Small intestine (tissue), 7 donors: ENCODE measurements around the gene HMCN2. TPM values are rescaled to one million over a fixed set of nuclear protein-coding genes. Genes with fewer than 3 reads are reported as not detected.

ENCODE experiments used
- DNase-seq, 2 donors: peaks; one replicate each; pipeline versions ENCODE4 v3.0.0 to v3.0.0-alpha.2; 2013
- FAIRE-seq: peaks from 2 replicates; lab custom pipeline; 2012; peaks lifted over from hg19 to GRCh38; lab: Jason Lieb, UNC
- H3K27ac ChIP-seq, 3 donors: one replicate each; pipeline ENCODE4 v1.5.1; 2013; ENCODE audit warnings: low read length in 2 of 3, mild to moderate bottlenecking in 2 of 3, control low read depth in 1 of 3, inconsistent platforms in 1 of 3, low read depth in 1 of 3, moderate library complexity in 1 of 3
- H3K27me3 ChIP-seq, 3 donors: one replicate each; pipeline ENCODE4 v1.6.1; 2013; ENCODE audit warnings: low read length in 3 of 3, inconsistent platforms in 1 of 3; ENCODE audit not compliant: control insufficient read depth in 3 of 3, insufficient read depth in 3 of 3
- H3K36me3 ChIP-seq, 3 donors: one replicate each; pipeline ENCODE4 v1.6.1; 2013; ENCODE audit warnings: low read length in 3 of 3, inconsistent platforms in 1 of 3, low read depth in 1 of 3, mild to moderate bottlenecking in 1 of 3, moderate library complexity in 1 of 3; ENCODE audit not compliant: control insufficient read depth in 3 of 3, insufficient read depth in 2 of 3
- H3K4me1 ChIP-seq, 3 donors: one replicate each; pipeline ENCODE4 v1.6.1; 2013; ENCODE audit warnings: low read length in 2 of 3, inconsistent platforms in 1 of 3, low read depth in 1 of 3, mild to moderate bottlenecking in 1 of 3, moderate library complexity in 1 of 3; ENCODE audit not compliant: control insufficient read depth in 3 of 3, insufficient read depth in 2 of 3
- H3K4me3 ChIP-seq, 3 donors: one replicate each; pipeline ENCODE4 v1.5.1; 2013; ENCODE audit warnings: low read length in 3 of 3, control low read depth in 1 of 3, inconsistent platforms in 1 of 3, low read depth in 1 of 3, mild to moderate bottlenecking in 1 of 3, moderate library complexity in 1 of 3
- H3K9me3 ChIP-seq, 2 donors: one replicate each; pipeline ENCODE4 v1.6.1; 2013; ENCODE audit warnings: low read depth in 1 of 2, low read length in 1 of 2; ENCODE audit not compliant: control insufficient read depth in 2 of 2, insufficient read depth in 1 of 2
- WGBS, 3 donors: extraction: QIAGEN DNeasy Blood & Tissue Kit; methylation state at CpG; one replicate each; pipeline ENCODE4 v1.1.7; 2013; 5-methylcytosine and 5-hydroxymethylcytosine counted together
- polyA plus RNA-seq, 4 donors: library from polyadenylated mRNA; stranded (reverse) in 3 of 4; unstranded in 1 of 4; fragments of 200-250 nt in 3 of 4; fragments of 120-200 nt in 1 of 4; gene quantifications; one replicate each; pipeline versions ENCODE4 v1.2.1 to v1.2.3, GENCODE V29; 2013
- donor health status: healthy with polysubstance abuse.
- donor health status: control.
- donor health status: control.
- donor health status: Bipolar disorder and iron deficiency.
- donor health status: healthy.

The HMCN2 gene
- polyA plus RNA-seq, 4 donors: 1.1 to 19.4 (median 10.6) TPM; not detected in 1

- no peak for FAIRE-seq
- DNase-seq: no peak
- Histone ChIP-seq H3K9me3 (no peaks in the 10 kb centered on the region), H3K27ac (no peak overlapping the region), H3K36me3 (peaks cover 0 to 97% (median 0%) of the 10 kb centered on the region in 3 donors), H3K27me3 (no peaks in the 10 kb centered on the region), H3K4me1 (peaks cover 0 to 8% (median 0%) of the 10 kb centered on the region in 3 donors), H3K4me3 (no peak overlapping the region)
- 80 to 86% (median 85%) methylated on average over 20 to 22 of the region's 22 CpGs for WGBS, 3 donors
Observed at GRCh38 chr9:130463763-130464745, 198.5 kb downstream of the HMCN2 start.

- no peak overlapping the region for H3K27ac ChIP-seq
- 77 to 91% (median 78%) methylated on average over 16 of the region's 16 CpGs for WGBS, 3 donors
- no peaks in the 10 kb centered on the region for H3K27me3 ChIP-seq
- peaks cover 0 to 98% (median 0%) of the 10 kb centered on the region in 3 donors for H3K36me3 ChIP-seq
- FAIRE-seq (no peak), DNase-seq (no peak)
- no peaks in the 10 kb centered on the region for H3K9me3 ChIP-seq
- no peak overlapping the region for H3K4me3 ChIP-seq
- peaks cover 0 to 6% (median 0%) of the 10 kb centered on the region in 3 donors for H3K4me1 ChIP-seq
Observed at GRCh38 chr9:130465383-130466096, 200.0 kb downstream of the HMCN2 start.

DNA sequence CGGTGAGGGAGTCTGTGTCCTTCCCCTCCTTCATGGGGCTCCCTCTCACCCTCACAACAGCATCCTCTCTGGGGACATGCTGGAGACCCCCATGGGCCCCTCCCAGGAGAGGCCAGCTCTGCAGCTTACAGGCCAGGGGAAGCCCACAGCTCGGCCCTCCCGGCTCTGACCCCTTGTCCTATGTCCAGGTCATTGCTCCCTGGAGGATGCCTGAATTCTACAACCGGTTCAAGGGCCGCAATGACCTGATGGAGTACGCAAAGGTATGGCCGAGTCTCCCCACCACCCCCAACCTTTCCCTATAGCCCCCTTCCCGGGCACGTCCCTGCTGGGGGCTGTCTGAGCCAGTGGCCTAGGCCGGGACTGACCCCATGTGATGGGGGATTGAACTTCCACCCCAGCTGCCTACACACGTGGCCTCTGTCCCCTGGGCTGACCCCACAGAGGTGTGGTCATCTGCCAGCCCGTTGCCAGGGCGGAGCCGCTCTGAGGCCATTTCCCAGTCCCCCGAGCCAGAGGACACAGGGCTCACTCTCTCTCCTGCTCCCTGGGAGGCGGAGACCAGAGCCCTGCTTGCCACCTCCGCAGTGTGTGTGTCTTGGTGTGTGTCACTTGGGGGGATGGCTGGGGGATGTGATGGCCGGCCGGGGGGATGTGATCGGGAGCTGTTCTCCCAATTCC is 201.1 kb downstream of the HMCN2 start:
- FAIRE-seq: no peak
- 74 to 82% (median 76%) methylated on average over 19 to 20 of the region's 20 CpGs for WGBS, 3 donors
- Histone ChIP-seq H3K4me1 (peaks cover 0 to 6% (median 0%) of the 10 kb centered on the region in 3 donors), H3K27me3 (no peaks in the 10 kb centered on the region), H3K9me3 (no peaks in the 10 kb centered on the region), H3K36me3 (peaks cover 0 to 98% (median 0%) of the 10 kb centered on the region in 3 donors), H3K27ac (no peak overlapping the region), H3K4me3 (no peak overlapping the region)
- DNase-seq: no peak

GRCh38 chr9:130467316-130467715 is 201.8 kb downstream of the HMCN2 start:
- H3K27ac ChIP-seq: no peak overlapping the region
- H3K9me3 ChIP-seq: no peaks in the 10 kb centered on the region
- FAIRE-seq (no peak), DNase-seq (no peak)
- no peak overlapping the region for H3K4me3 ChIP-seq
- peaks cover 0 to 98% (median 0%) of the 10 kb centered on the region in 3 donors for H3K36me3 ChIP-seq
- H3K4me1 ChIP-seq: peaks cover 0 to 6% (median 0%) of the 10 kb centered on the region in 3 donors
- H3K27me3 ChIP-seq: no peaks in the 10 kb centered on the region
- 52 to 78% (median 63%) methylated on average over 13 of the region's 13 CpGs for WGBS, 3 donors

DNA sequence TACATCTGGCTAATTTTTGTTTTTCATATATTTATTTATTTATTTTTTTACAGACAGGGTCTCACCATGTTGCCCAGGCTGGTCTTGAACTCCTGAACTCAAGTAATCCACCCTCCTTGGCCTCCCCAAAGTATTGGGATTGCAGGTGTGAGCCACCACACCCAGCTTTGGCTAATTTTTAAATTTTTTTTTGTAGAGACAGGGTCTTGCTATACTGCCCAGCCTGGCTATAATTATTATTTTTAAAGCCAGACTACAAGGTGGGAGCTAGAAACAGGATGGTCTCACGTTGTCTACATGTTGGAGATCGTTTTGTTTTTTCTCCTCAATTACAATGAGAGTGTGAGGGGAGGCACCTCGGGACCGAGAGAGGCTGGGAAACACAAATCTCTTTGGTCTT is 203.0 kb downstream of the HMCN2 start:
- WGBS, 3 donors: 61 to 85% (median 65%) methylated on average over 4 of the region's 4 CpGs
- H3K9me3 ChIP-seq: no peaks in the 10 kb centered on the region
- DNase-seq (no peak), FAIRE-seq (no peak)
- H3K27me3 ChIP-seq: no peaks in the 10 kb centered on the region
- H3K27ac ChIP-seq: no peak overlapping the region
- peaks cover 0 to 98% (median 0%) of the 10 kb centered on the region in 3 donors for H3K36me3 ChIP-seq
- no peak overlapping the region for H3K4me3 ChIP-seq
- H3K4me1 ChIP-seq: peaks cover 0 to 6% (median 0%) of the 10 kb centered on the region in 3 donors

DNA sequence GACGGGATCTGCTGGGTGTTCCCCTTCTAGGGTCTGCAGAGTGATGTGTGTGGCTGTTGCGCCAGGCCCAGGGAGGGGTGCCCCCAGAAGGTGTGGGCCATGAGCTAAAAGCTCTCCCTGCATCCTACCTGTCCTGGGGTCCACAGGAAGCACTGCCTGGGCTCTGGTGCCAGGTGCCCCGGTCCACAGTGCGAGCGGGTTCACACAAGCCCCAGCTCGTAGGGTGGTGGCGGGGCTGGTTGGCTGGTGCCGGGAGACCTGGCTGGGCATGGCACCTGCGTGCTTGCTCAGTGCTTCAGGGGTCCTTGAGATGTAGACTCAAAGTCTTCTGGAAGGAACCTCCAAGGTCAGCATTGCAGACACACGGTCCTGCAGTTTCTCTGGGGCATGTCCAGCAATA is 204.7 kb downstream of the HMCN2 start:
- FAIRE-seq: no peak
- H3K4me3 ChIP-seq: no peak overlapping the region
- H3K27me3 ChIP-seq: no peaks in the 10 kb centered on the region
- DNase-seq: no peak
- peaks cover 0 to 6% (median 0%) of the 10 kb centered on the region in 3 donors for H3K4me1 ChIP-seq
- H3K27ac ChIP-seq: no peak overlapping the region
- WGBS, 3 donors: 88 to 93% (median 92%) methylated on average over 10 of the region's 10 CpGs
- H3K9me3 ChIP-seq: no peaks in the 10 kb centered on the region
- peaks cover 0 to 100% (median 0%) of the 10 kb centered on the region in 3 donors for H3K36me3 ChIP-seq

- no peak for DNase-seq
- 88 to 95% (median 93%) methylated on average over 12 of the region's 12 CpGs for WGBS, 3 donors
- Histone ChIP-seq H3K4me3 (no peak overlapping the region), H3K27ac (no peak overlapping the region), H3K36me3 (peaks cover 0 to 100% (median 0%) of the 10 kb centered on the region in 3 donors), H3K9me3 (no peaks in the 10 kb centered on the region), H3K27me3 (no peaks in the 10 kb centered on the region), H3K4me1 (peaks cover 0 to 6% (median 0%) of the 10 kb centered on the region in 3 donors)
- no peak for FAIRE-seq
Observed at GRCh38 chr9:130470950-130471349, 205.4 kb downstream of the HMCN2 start.
